GM12878 (cell line): ENCODE measurements around the gene EPHA10. TPM values are rescaled to one million over a fixed set of nuclear protein-coding genes. Genes with fewer than 3 reads are reported as not detected.

Experiments
- ATAC-seq: fragments of 200-7000 bp; cut with Tn5 transposase; 3 replicates; pipeline ENCODE4 v1.9.1; 2020; ENCODE audit warnings: mild to moderate bottlenecking, moderate library complexity
- BruUV-seq: library from RNA; stranded (reverse); fragments of 400-500 nt; replicated peaks from 2 replicates; lab custom pipeline; 2021; lab: Mats Ljungman, UMichigan
- CTCF ChIA-PET: fragments of 300-600 bp; sonication (Branson Sonifier 250); formaldehyde crosslinking; extraction: SDS; loops from one replicate; lab custom pipeline; 2021; ENCODE audit warnings: inconsistent platforms; lab: Yijun Ruan, JAX
- POLR2A ChIA-PET: fragments of 350-600 bp; formaldehyde crosslinking; extraction: SDS; loops from one replicate; lab custom pipeline; 2021; ENCODE audit warnings: inconsistent platforms; lab: Charles Lee
- RAD21 ChIA-PET: fragments of 300-600 bp; sonication (Branson Sonifier 250); formaldehyde crosslinking; loops from one replicate; lab custom pipeline; 2023; ENCODE audit warnings: antibody characterized with exemption; ENCODE audit not compliant: unreplicated experiment; lab: Charles Lee
- SMC1A ChIA-PET: fragments of 300-600 bp; sonication (Branson Sonifier 250); formaldehyde crosslinking; loops from one replicate; lab custom pipeline; 2023; ENCODE audit not compliant: unreplicated experiment, uncharacterized antibody; lab: Charles Lee
- DNase-seq: peaks from one replicate; pipeline ENCODE4 v3.0.0-alpha.2; 2011; ENCODE audit warnings: low read depth, low spot score
- FAIRE-seq: peaks from 3 replicates; lab custom pipeline; 2011; peaks lifted over from hg19 to GRCh38; lab: Jason Lieb, UNC
- H2AFZ ChIP-seq: 2 replicates; pipeline ENCODE4 v1.6.0; 2011; ENCODE audit warnings: low read depth, low read length, control low read depth; ENCODE audit not compliant: control insufficient read depth
- H3K27ac ChIP-seq: 2 replicates; pipeline ENCODE4 v1.5.1; 2011; ENCODE audit warnings: control low read depth; ENCODE audit not compliant: control insufficient read depth, insufficient read depth
- H3K27me3 ChIP-seq, 2 experiments: replicated peaks in 1 of 2; 2 replicates each; pipeline versions ENCODE4 v1.6.0 to v1.6.1; 2011; ENCODE audit warnings: low read length in 1 of 2; ENCODE audit not compliant: control insufficient read depth in 2 of 2, insufficient read depth in 2 of 2
- H3K36me3 ChIP-seq, 2 experiments: 2 replicates each; pipeline ENCODE4 v1.5.1; 2011; ENCODE audit warnings: low read length in 1 of 2; ENCODE audit not compliant: control insufficient read depth in 2 of 2, insufficient read depth in 2 of 2
- H3K4me1 ChIP-seq: 2 replicates; pipeline ENCODE4 v1.6.1; 2011; ENCODE audit warnings: mild to moderate bottlenecking, low read length, moderate library complexity, mixed read lengths; ENCODE audit not compliant: control insufficient read depth, insufficient read depth
- H3K4me2 ChIP-seq: 2 replicates; pipeline ENCODE4 v1.6.0; 2011; ENCODE audit warnings: control low read depth; ENCODE audit not compliant: control insufficient read depth, insufficient read depth
- H3K4me3 ChIP-seq: fragments of 200-600 bp; sonication (generic); 2 replicates; pipeline ENCODE4 v1.5.1; 2016
- H3K79me2 ChIP-seq: 2 replicates; pipeline ENCODE4 v1.6.0; 2011; ENCODE audit warnings: low read length; ENCODE audit not compliant: control insufficient read depth, insufficient read depth
- H3K9ac ChIP-seq: 2 replicates; pipeline ENCODE4 v1.8.0; 2011; ENCODE audit warnings: low read length, control low read depth, mixed read lengths; ENCODE audit not compliant: control insufficient read depth, insufficient read depth
- H3K9me3 ChIP-seq: replicated peaks from 3 replicates; pipeline ENCODE4 v1.5.1; 2011; ENCODE audit warnings: mild to moderate bottlenecking, low read length; ENCODE audit not compliant: control insufficient read depth, insufficient read depth
- H4K20me1 ChIP-seq: 2 replicates; pipeline ENCODE4 v1.6.0; 2011; ENCODE audit not compliant: control insufficient read depth, insufficient read depth
- CBX3 ChIP-seq: fragments of 200-600 bp; sonication (generic); IDR thresholded peaks from 2 replicates; pipeline ENCODE4 v1.6.1; 2016; ENCODE audit warnings: low read depth, borderline replicate concordance
- LARP7 ChIP-seq: fragments of 450-650 bp; IDR thresholded peaks from 2 replicates; pipeline ENCODE4 v1.6.1; 2017; ENCODE audit warnings: mild to moderate bottlenecking
- MEF2A ChIP-seq: IDR thresholded peaks from 2 replicates; pipeline ENCODE4 v1.6.1; 2011; ENCODE audit warnings: low read depth, mild to moderate bottlenecking, low read length, moderate library complexity; ENCODE audit not compliant: insufficient read depth
- MTA2 ChIP-seq: fragments of 450-650 bp; IDR thresholded peaks from 2 replicates; pipeline ENCODE4 v1.6.1; 2016; ENCODE audit warnings: low read depth, mild to moderate bottlenecking, moderate library complexity
- STAT3 ChIP-seq: IDR thresholded peaks from 2 replicates; pipeline ENCODE4 v1.6.1; 2011; ENCODE audit warnings: low read depth, low read length, improper control_type of control experiment
- TBL1XR1 ChIP-seq: IDR thresholded peaks from 2 replicates; pipeline ENCODE4 v1.6.1; 2012; ENCODE audit warnings: low read depth, low read length, improper control_type of control experiment
- ZNF24 ChIP-seq: fragments of 450-650 bp; IDR thresholded peaks from 2 replicates; pipeline ENCODE4 v1.6.1; 2017; ENCODE audit warnings: antibody characterized with exemption, mild to moderate bottlenecking
- WGBS: methylation state at CpG from one replicate; pipeline ENCODE4 v1.1.6; 2016; ENCODE audit warnings: low lambda C conversion rate; ENCODE audit not compliant: insufficient replicate concordance, insufficient coverage; ENCODE audit errors: missing lambda C conversion rate; 5-methylcytosine and 5-hydroxymethylcytosine counted together
- in situ Hi-C: fragments of 300-500 bp; cut with MboI; formaldehyde crosslinking; loops from 9 replicates; pipeline ENCODE4 v1.14.3; 2018; ENCODE audit warnings: mixed read lengths
- intact Hi-C: fragments of 100-400 bp; cut with micrococcal nuclease; formaldehyde crosslinking; loops from one replicate; pipeline ENCODE4 v1.14.2; 2022; ENCODE audit not compliant: unreplicated experiment
- polyA plus RNA-seq, 11 experiments: library from polyadenylated mRNA; depleted of rRNA in 4 of 11; unstranded in 6 of 11; stranded (reverse) in 5 of 11; fragments of >200 nt; fragmentation: Nextera tagmentation in 4 of 11; fragmentation: Illumina TruSeq in 1 of 11; extraction: Ambion mirVana in 4 of 11; extraction: Trizol in 1 of 11; gene quantifications; 1 replicate in 1 of 11; 2 replicates in 10 of 11; pipeline versions ENCODE4 v1.2.1 to v1.2.3, GENCODE V29; 2011 to 2016; ENCODE audit warnings: inconsistent platforms in 2 of 11, missing spikeins in 2 of 11, low read depth in 1 of 11
- total RNA-seq, 4 experiments: library from RNA; depleted of rRNA in 3 of 4; stranded (reverse); fragments of >200 nt in 3 of 4; fragmentation: Illumina TruSeq in 1 of 4; extraction: Trizol in 1 of 4; gene quantifications; 2 replicates each; pipeline versions ENCODE4 v1.2.1 to v1.2.3, GENCODE V29; 2013 to 2021
- TF ChIP-seq, protein P1 (sequence below): IDR thresholded peaks from 2 replicates; pipeline ENCODE4 v1.6.1; 2012; ENCODE audit warnings: low read depth, low read length, improper control_type of control experiment
- TF ChIP-seq, protein P2 (sequence below): fragments of 450-650 bp; IDR thresholded peaks from 2 replicates; pipeline ENCODE4 v1.6.1; 2017; ENCODE audit warnings: mild to moderate bottlenecking, low read depth, inconsistent platforms; ENCODE audit not compliant: poor library complexity, severe bottlenecking

EPHA10 gene
- total and polyA plus RNA-seq, 10 of the 15 experiments (the other 5 are each of a cell fraction or from before 2014, with no cell fraction given): 0.05 to 0.06 TPM; not detected in 8

DNA sequence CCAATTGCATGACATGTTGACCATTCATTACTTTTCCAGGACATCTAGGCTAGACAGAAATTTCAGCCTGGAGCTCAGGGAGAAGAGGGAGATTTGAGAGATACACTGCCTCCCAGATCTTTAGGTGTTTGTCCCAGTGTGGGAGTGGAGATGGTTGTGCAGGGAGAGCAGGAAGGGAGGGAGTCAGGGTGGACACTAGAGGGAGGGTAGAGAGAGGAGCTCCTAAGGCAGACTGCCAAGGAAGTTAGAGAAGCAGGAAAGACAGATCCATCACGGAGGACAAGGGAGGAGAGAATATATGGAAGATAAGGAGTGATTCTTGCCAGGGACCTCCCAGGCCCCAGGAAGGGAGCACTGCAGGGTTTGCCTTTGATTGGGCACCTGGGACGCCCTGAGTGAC is 63.9 kb downstream of the EPHA10 start:
- Histone ChIP-seq H3K9ac (no peak overlapping the region), H3K79me2 (peaks cover 7% of the 10 kb centered on the region), H3K36me3 (peaks cover 22 to 37% of the 10 kb centered on the region in 2 experiments), H3K4me3 (no peak overlapping the region), H3K27ac (no peak overlapping the region), H3K4me1 (peaks cover 18% of the 10 kb centered on the region), H2AFZ (no peak overlapping the region), H4K20me1 (no peaks in the 10 kb centered on the region; the same call in 1 of the 2 replicates), H3K4me2 (no peak overlapping the region)
- POLR2A ChIA-PET: interaction anchor here (0.6 to 1.0 kb wide), 2 partner anchors 16 to 250 kb away, joined by 3 read pairs; no protein-coding TSS in a partner anchor
- no TSS peak for BruUV-seq
- DNase-seq (no peak), FAIRE-seq (no peak)
- intact Hi-C loops (no loop called here), in situ Hi-C loops (loop anchor here (10.0 kb wide), 1 partner anchor 274 kb away; no protein-coding TSS in a partner anchor)
- RAD21 ChIA-PET: interaction anchor here (0.9 kb wide), 1 partner anchor 98 kb away, joined by 4 read pairs; no protein-coding TSS in a partner anchor
- SMC1A ChIA-PET: interaction anchor here (0.6 kb wide), 1 partner anchor 157 kb away, joined by 3 read pairs; no protein-coding TSS in a partner anchor
- CTCF ChIA-PET: interaction anchor here (0.8 to 1.4 kb wide), 2 partner anchors 11 to 105 kb away, joined by 3 read pairs; partner anchors contain the start of gene GNL2
- TF ChIP-seq TBL1XR1 (no peak), MEF2A (no peak), MTA2 (no peak), LARP7 (no peak), CBX3 (no peak), STAT3 (no peak), ZNF24 (no peak)
- TF ChIP-seq, protein P1, sequence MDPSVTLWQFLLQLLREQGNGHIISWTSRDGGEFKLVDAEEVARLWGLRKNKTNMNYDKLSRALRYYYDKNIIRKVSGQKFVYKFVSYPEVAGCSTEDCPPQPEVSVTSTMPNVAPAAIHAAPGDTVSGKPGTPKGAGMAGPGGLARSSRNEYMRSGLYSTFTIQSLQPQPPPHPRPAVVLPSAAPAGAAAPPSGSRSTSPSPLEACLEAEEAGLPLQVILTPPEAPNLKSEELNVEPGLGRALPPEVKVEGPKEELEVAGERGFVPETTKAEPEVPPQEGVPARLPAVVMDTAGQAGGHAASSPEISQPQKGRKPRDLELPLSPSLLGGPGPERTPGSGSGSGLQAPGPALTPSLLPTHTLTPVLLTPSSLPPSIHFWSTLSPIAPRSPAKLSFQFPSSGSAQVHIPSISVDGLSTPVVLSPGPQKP: no peak
- TF ChIP-seq, protein P2, sequence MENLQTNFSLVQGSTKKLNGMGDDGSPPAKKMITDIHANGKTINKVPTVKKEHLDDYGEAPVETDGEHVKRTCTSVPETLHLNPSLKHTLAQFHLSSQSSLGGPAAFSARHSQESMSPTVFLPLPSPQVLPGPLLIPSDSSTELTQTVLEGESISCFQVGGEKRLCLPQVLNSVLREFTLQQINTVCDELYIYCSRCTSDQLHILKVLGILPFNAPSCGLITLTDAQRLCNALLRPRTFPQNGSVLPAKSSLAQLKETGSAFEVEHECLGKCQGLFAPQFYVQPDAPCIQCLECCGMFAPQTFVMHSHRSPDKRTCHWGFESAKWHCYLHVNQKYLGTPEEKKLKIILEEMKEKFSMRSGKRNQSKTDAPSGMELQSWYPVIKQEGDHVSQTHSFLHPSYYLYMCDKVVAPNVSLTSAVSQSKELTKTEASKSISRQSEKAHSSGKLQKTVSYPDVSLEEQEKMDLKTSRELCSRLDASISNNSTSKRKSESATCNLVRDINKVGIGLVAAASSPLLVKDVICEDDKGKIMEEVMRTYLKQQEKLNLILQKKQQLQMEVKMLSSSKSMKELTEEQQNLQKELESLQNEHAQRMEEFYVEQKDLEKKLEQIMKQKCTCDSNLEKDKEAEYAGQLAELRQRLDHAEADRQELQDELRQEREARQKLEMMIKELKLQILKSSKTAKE: no peak
- TF ChIP-seq, all 136 proteins: peak for 0
- no peak for ATAC-seq
- no peaks in the 10 kb centered on the region for H3K27me3 ChIP-seq
- H3K9me3 ChIP-seq: no peaks in the 10 kb centered on the region
- 94% methylated on average over 2 of the region's 2 CpGs for WGBS
